Measurements from ENCODE around the gene IFTAP.

Gene IFTAP

GRCh38 chr11:36615826-36616225, 21.5 kb downstream of the IFTAP start:
- Mint-ChIP-seq H3K36me3 (ENCODE audit: low read depth) (no peaks in the 10 kb centered on the region), H3K4me1 (ENCODE audit: low read depth) (peaks cover 8% of the 10 kb centered on the region), H3K9me3 (no peaks in the 10 kb centered on the region), H3K27ac (no peak overlapping the region), H3K4me3 (no peak overlapping the region), H3K27me3 (peaks cover 30% of the 10 kb centered on the region)

GRCh38 chr11:36617543-36618362, 23.5 kb downstream of the IFTAP start:
- Mint-ChIP-seq H3K9me3 (no peaks in the 10 kb centered on the region), H3K27me3 (peaks cover 28% of the 10 kb centered on the region), H3K4me1 (ENCODE audit: low read depth) (peaks cover 8% of the 10 kb centered on the region)

GRCh38 chr11:36618363-36619047, 24.2 kb downstream of the IFTAP start:
- H3K9me3 Mint-ChIP-seq: no peaks in the 10 kb centered on the region
- H3K4me3 Mint-ChIP-seq: no peak overlapping the region
- no peaks in the 10 kb centered on the region for H3K36me3 Mint-ChIP-seq (ENCODE audit: low read depth)
- peaks cover 28% of the 10 kb centered on the region for H3K27me3 Mint-ChIP-seq
- no peak overlapping the region for H3K27ac Mint-ChIP-seq
- peaks cover 8% of the 10 kb centered on the region for H3K4me1 Mint-ChIP-seq (ENCODE audit: low read depth)

More at GRCh38 chr11:36617543-36618362, 23.5 kb downstream of the IFTAP start:
- no peaks in the 10 kb centered on the region for H3K36me3 Mint-ChIP-seq (ENCODE audit: low read depth)
- H3K4me3 Mint-ChIP-seq: no peak overlapping the region
- no peak overlapping the region for H3K27ac Mint-ChIP-seq

- no peak overlapping the region for H3K4me3 Mint-ChIP-seq
- H3K27ac Mint-ChIP-seq: no peak overlapping the region
- H3K9me3 Mint-ChIP-seq: no peaks in the 10 kb centered on the region
- peaks cover 8% of the 10 kb centered on the region for H3K4me1 Mint-ChIP-seq (ENCODE audit: low read depth)
- H3K36me3 Mint-ChIP-seq (ENCODE audit: low read depth): no peaks in the 10 kb centered on the region
- H3K27me3 Mint-ChIP-seq: peaks cover 28% of the 10 kb centered on the region
Observed at GRCh38 chr11:36619502-36619901, 25.2 kb downstream of the IFTAP start.

GRCh38 chr11:36620246-36620645, 25.9 kb downstream of the IFTAP start:
- H3K27me3 Mint-ChIP-seq: peaks cover 28% of the 10 kb centered on the region
- no peak overlapping the region for H3K4me3 Mint-ChIP-seq
- no peaks in the 10 kb centered on the region for H3K9me3 Mint-ChIP-seq
- peaks cover 8% of the 10 kb centered on the region for H3K4me1 Mint-ChIP-seq (ENCODE audit: low read depth)
- no peak overlapping the region for H3K27ac Mint-ChIP-seq
- H3K36me3 Mint-ChIP-seq (ENCODE audit: low read depth): no peaks in the 10 kb centered on the region

- Mint-ChIP-seq H3K4me1 (ENCODE audit: low read depth) (peaks cover 8% of the 10 kb centered on the region), H3K4me3 (no peak overlapping the region), H3K9me3 (no peaks in the 10 kb centered on the region), H3K27ac (no peak overlapping the region), H3K36me3 (ENCODE audit: low read depth) (no peaks in the 10 kb centered on the region), H3K27me3 (peaks cover 23% of the 10 kb centered on the region)
Observed at GRCh38 chr11:36622431-36623136, 28.3 kb downstream of the IFTAP start.

GRCh38 chr11:36623494-36623893, 29.2 kb downstream of the IFTAP start:
- H3K4me3 Mint-ChIP-seq: no peak overlapping the region
- H3K4me1 Mint-ChIP-seq (ENCODE audit: low read depth): peaks cover 8% of the 10 kb centered on the region
- H3K9me3 Mint-ChIP-seq: no peaks in the 10 kb centered on the region
- H3K27me3 Mint-ChIP-seq: peaks cover 20% of the 10 kb centered on the region
- no peak overlapping the region for H3K27ac Mint-ChIP-seq
- no peaks in the 10 kb centered on the region for H3K36me3 Mint-ChIP-seq (ENCODE audit: low read depth)

GRCh38 chr11:36627006-36627405, 32.7 kb downstream of the IFTAP start:
- H3K9me3 Mint-ChIP-seq: no peaks in the 10 kb centered on the region
- peaks cover 9% of the 10 kb centered on the region for H3K27me3 Mint-ChIP-seq
- H3K4me3 Mint-ChIP-seq: no peak overlapping the region
- H3K27ac Mint-ChIP-seq: no peak overlapping the region
- no peaks in the 10 kb centered on the region for H3K36me3 Mint-ChIP-seq (ENCODE audit: low read depth)
- no peaks in the 10 kb centered on the region for H3K4me1 Mint-ChIP-seq (ENCODE audit: low read depth)

- H3K4me3 Mint-ChIP-seq: no peak overlapping the region
- H3K9me3 Mint-ChIP-seq: no peaks in the 10 kb centered on the region
- H3K27me3 Mint-ChIP-seq: peaks cover 9% of the 10 kb centered on the region
- no peaks in the 10 kb centered on the region for H3K36me3 Mint-ChIP-seq (ENCODE audit: low read depth)
- H3K27ac Mint-ChIP-seq: no peak overlapping the region
- no peaks in the 10 kb centered on the region for H3K4me1 Mint-ChIP-seq (ENCODE audit: low read depth)
Observed at GRCh38 chr11:36627471-36627870, 33.2 kb downstream of the IFTAP start.

- H3K27me3 Mint-ChIP-seq: peaks cover 9% of the 10 kb centered on the region
- no peaks in the 10 kb centered on the region for H3K4me1 Mint-ChIP-seq (ENCODE audit: low read depth)
- no peak overlapping the region for H3K27ac Mint-ChIP-seq
- no peaks in the 10 kb centered on the region for H3K36me3 Mint-ChIP-seq (ENCODE audit: low read depth)
- no peaks in the 10 kb centered on the region for H3K9me3 Mint-ChIP-seq
- no peak overlapping the region for H3K4me3 Mint-ChIP-seq
Observed at GRCh38 chr11:36628141-36628540, 33.8 kb downstream of the IFTAP start.

GRCh38 chr11:36628765-36629244, 34.5 kb downstream of the IFTAP start:
- no peaks in the 10 kb centered on the region for H3K4me1 Mint-ChIP-seq (ENCODE audit: low read depth)
- H3K27ac Mint-ChIP-seq: no peak overlapping the region
- no peaks in the 10 kb centered on the region for H3K9me3 Mint-ChIP-seq
- H3K36me3 Mint-ChIP-seq (ENCODE audit: low read depth): no peaks in the 10 kb centered on the region
- peaks cover 9% of the 10 kb centered on the region for H3K27me3 Mint-ChIP-seq
- H3K4me3 Mint-ChIP-seq: no peak overlapping the region

GRCh38 chr11:36631774-36632173, 37.5 kb downstream of the IFTAP start:
- Mint-ChIP-seq H3K4me1 (ENCODE audit: low read depth) (no peaks in the 10 kb centered on the region), H3K27me3 (peaks cover 9% of the 10 kb centered on the region), H3K4me3 (no peak overlapping the region), H3K36me3 (ENCODE audit: low read depth) (no peaks in the 10 kb centered on the region), H3K27ac (no peak overlapping the region), H3K9me3 (no peaks in the 10 kb centered on the region)

GRCh38 chr11:36635066-36635862, 41.0 kb downstream of the IFTAP start:
- no peaks in the 10 kb centered on the region for H3K36me3 Mint-ChIP-seq (ENCODE audit: low read depth)
- no peak overlapping the region for H3K4me3 Mint-ChIP-seq
- no peak overlapping the region for H3K27ac Mint-ChIP-seq
- no peaks in the 10 kb centered on the region for H3K9me3 Mint-ChIP-seq
- H3K27me3 Mint-ChIP-seq: peaks cover 5% of the 10 kb centered on the region
- no peaks in the 10 kb centered on the region for H3K4me1 Mint-ChIP-seq (ENCODE audit: low read depth)

GRCh38 chr11:36638556-36638955, 44.3 kb downstream of the IFTAP start:
- Mint-ChIP-seq H3K9me3 (no peaks in the 10 kb centered on the region), H3K36me3 (ENCODE audit: low read depth) (no peaks in the 10 kb centered on the region), H3K4me3 (no peak overlapping the region), H3K4me1 (ENCODE audit: low read depth) (no peaks in the 10 kb centered on the region), H3K27ac (no peak overlapping the region), H3K27me3 (no peaks in the 10 kb centered on the region)
